Mammary epithelial cell (primary cell): ENCODE results near the gene SLC46A2.

Experiments used
- CTCF ChIP-seq, 2 donors: IDR thresholded peaks in 1 of 2; conservative IDR thresholded peaks in 1 of 2; 2 replicates each; pipeline ENCODE4 v1.5.1; 2011 to 2012; ENCODE audit warnings: inconsistent platforms in 2 of 2, low read length in 2 of 2, mild to moderate bottlenecking in 2 of 2, control low read depth in 1 of 2, low read depth in 1 of 2; ENCODE audit not compliant: insufficient read depth in 1 of 2; ENCODE audit errors: extremely low read depth in 1 of 2
- EZH2 ChIP-seq: IDR thresholded peaks from 2 replicates; pipeline ENCODE4 v1.6.1; 2012; ENCODE audit warnings: low read length, inconsistent platforms, borderline replicate concordance

GRCh38 chr9:112911736-112912135, 21.1 kb upstream of the SLC46A2 start:
- TF ChIP-seq CTCF (conservative IDR thresholded peaks at IDR 0.05 in 1 of 2, IDR thresholded peaks at IDR 0.05 in 1 of 2; ENCODE audit: extremely low read depth in 1 of 2, insufficient read depth in 1 of 2, low read depth in 1 of 2, low read length in 2 of 2) (no peak), EZH2 (no peak)
